ENCODE data around the gene LHX1. TPM values are rescaled to one million over a fixed set of nuclear protein-coding genes. Genes with fewer than 3 reads are reported as not detected.

Gene LHX1
- polyA plus RNA-seq, 3 donors = 75.4 to 80.9 (median 76.2) TPM

- DNase-seq (ENCODE audit: low read depth in 3 of 3, low spot score in 2 of 3) = no peak
These were observed 16.0 kb upstream of the LHX1 start for GRCh38 chr17:36921095-36921851.

DNA sequence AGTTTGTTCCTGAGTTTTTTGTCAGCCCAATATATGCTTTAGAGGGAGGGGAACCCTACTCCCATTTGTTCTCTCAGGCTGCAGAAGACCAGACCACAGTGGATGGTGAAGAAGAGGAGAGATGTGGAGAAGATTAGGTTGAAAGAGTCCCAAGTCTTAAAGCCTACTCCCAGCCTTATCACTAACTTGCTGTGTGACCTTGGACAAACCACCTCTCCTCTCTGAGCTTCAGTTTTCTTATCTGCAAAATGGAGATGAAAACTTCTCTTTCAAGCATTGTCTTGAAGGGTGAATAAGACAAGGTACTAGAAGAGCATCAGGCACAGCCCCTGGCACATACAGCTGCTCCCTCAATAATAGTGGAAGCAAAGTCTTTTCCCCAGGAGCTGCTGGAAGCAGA lies 15.1 kb upstream of the LHX1 start:
- DNase-seq (ENCODE audit: low read depth in 3 of 3, low spot score in 2 of 3) = no peak

DNA sequence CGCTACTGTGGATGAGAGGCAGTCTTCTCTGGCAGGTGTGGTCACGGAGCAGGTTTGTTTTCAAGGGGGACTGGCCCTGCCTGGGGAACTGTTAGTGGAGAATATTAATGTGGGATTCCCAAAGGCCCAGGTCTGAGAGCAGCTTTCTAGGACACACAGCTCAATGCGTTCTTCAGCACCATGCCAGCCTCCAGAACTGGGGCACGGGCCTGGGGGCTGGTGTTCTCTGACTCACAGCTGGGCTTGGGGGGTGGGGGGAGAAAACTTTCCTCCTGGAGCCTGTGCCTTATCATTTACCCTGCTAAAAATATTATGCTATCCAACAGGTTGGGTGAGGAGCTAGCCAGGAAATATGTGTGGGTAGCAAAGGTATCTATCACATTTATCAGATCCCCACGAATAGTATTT lies 13.5 kb upstream of the LHX1 start:
- no peak for DNase-seq (ENCODE audit: low read depth in 3 of 3, low spot score in 2 of 3)

GRCh38 chr17:36926226-36926625 lies 11.0 kb upstream of the LHX1 start:
- DNase-seq (ENCODE audit: low read depth in 3 of 3, low spot score in 2 of 3) = no peak

GRCh38 chr17:36926701-36927100 lies 10.6 kb upstream of the LHX1 start:
- no peak for DNase-seq (ENCODE audit: low read depth in 3 of 3, low spot score in 2 of 3)

- DNase-seq (ENCODE audit: low read depth in 3 of 3, low spot score in 2 of 3) = no peak
These were observed 8.6 kb upstream of the LHX1 start for GRCh38 chr17:36928471-36929345.

GRCh38 chr17:36929851-36930582 lies 7.3 kb upstream of the LHX1 start:
- DNase-seq (ENCODE audit: low read depth in 3 of 3, low spot score in 2 of 3) = no peak

- DNase-seq (ENCODE audit: low read depth in 3 of 3, low spot score in 2 of 3) = no peak
These were observed 6.7 kb upstream of the LHX1 start for GRCh38 chr17:36930583-36930900.

DNA sequence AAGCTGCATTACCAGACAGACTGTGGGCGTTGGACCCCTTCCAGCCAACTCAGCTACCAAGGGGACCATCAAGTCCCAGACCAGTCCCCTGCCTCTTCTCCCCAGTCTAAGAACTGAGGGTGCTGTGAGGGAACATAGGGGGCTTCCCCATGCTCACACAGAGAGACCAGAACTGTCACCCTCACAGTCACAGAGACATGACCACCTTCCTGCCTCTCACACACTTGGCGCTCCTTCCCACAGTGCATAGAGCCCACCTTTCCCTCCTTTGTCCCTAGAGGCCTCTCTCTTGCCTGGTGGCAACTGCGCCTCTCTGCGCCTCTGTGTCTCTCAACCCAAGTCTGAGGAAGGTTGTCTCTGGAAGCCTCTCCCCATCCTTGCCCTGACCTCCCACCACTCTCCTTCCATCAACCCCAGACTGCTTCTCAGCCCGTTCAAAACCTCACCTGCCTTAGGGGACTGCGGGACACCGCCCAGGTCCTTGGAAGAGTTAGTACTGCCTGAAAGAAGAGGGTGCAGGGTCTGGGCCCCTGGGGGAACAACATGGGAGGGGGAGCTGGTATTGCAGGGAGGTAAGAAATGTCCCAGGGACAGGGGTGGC lies 6.1 kb upstream of the LHX1 start:
- DNase-seq (ENCODE audit: low read depth in 3 of 3, low spot score in 2 of 3) = no peak

GRCh38 chr17:36931697-36932382 lies 5.4 kb upstream of the LHX1 start:
- no peak for DNase-seq (ENCODE audit: low read depth in 3 of 3, low spot score in 2 of 3)

DNA sequence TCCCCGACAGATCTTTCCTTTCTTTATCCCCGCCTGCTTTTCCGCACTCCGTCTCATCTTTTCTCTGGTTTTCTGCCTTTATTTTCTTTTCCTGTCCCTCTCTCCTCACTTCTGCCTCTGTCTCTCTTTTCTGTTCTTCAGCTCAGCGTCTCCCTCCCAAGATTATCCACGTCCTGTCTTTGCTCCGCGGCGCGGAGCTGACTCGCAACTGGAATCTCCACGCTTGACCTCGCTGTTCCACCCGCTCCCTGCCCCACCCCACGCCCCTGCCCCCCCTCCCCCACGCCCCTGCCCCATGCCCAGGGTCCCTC lies 4.9 kb upstream of the LHX1 start:
- DNase-seq (ENCODE audit: low read depth in 3 of 3, low spot score in 2 of 3) = no peak

DNA sequence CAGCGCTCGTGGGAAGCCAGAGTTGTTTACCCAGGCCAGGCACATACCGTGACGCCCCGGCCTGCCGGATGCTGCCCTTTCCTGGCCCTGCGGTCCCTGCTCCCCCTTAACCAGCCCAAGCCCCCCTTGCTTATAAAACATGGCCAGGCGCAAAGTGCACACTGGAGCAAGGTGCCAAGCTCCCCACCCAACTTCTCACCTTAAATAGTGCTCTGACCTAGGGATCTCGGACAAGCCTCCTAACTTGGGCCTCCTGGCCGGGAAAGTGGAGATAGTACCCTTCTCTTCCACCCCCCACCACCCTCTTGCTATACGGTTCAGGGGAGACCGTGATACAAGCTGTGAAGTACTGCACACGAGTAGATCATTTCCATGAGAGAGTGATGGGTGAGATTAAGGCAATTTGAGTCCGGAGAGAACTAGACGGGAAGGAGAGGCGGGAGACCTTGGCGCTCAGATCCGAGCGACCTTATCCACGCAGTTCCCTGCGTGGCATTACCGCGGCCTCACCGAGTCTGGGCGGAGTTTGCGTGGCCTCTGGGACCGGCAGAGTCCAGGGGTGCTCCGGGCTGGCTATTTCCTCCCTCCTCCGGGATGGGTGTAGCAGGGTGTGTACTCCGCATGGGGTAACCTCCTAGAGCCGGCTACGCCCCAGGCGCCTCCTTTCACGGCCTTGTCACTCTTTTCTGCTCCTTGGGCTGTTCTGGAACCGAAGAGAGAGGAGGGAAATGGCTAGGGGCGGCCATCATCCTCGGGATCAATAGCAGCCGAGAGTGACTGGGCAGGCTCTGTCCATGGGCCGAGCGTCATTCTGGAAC lies 4.4 kb upstream of the LHX1 start:
- no peak for DNase-seq (ENCODE audit: low read depth in 3 of 3, low spot score in 2 of 3)

DNA sequence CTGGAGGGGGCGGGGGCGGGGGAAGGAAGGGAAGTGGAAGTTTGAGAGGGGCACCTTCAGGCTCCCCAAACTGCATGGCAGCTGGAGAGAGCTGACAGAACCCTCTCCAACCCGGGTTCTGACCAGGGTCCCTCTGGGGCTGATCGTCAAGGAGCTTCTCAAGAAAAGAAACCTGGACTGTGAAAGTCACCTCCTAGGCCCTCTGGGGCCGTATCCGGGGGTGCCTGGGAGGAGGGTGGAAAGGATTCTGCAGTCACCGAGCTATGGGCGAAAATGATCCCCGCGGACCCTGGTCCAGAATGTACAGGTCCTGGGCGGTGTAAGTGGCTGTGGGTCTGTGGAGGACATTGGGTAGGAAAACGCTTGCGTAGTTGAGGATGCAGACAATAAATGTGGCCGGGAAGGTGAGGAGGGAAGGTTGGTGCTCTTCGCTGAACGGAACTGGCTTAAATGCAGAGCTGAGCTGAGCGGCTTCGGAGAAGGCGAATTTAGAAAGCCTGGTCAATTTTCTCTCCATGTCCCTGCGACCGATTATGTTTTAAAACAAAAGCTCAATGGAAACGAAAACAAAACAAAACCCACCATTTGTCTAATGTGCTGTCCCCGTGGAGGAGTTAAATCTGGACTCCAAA lies 3.6 kb upstream of the LHX1 start:
- no peak for DNase-seq (ENCODE audit: low read depth in 3 of 3, low spot score in 2 of 3)

GRCh38 chr17:36934144-36934691 lies 3.1 kb upstream of the LHX1 start:
- DNase-seq (ENCODE audit: low read depth in 3 of 3, low spot score in 2 of 3) = no peak

- DNase-seq (ENCODE audit: low read depth in 3 of 3, low spot score in 2 of 3) = no peak
These were observed 2.3 kb upstream of the LHX1 start for GRCh38 chr17:36934692-36935630.

GRCh38 chr17:36935671-36936454 lies 1.4 kb upstream of the LHX1 start:
- DNase-seq (ENCODE audit: low read depth in 3 of 3, low spot score in 2 of 3) = no peak

- DNase-seq (ENCODE audit: low read depth in 3 of 3, low spot score in 2 of 3) = no peak
These were observed 747 bp upstream of the LHX1 start for GRCh38 chr17:36936455-36937000.
